ENCODE results near the gene CSAG1. TPM values are rescaled to one million over a fixed set of nuclear protein-coding genes. Genes with fewer than 3 reads are reported as not detected.
"Not testable (repeated sequence)": the region's sequence is repeated elsewhere in the genome, so short reads cannot be mapped to it uniquely, and the experiment has no call there.

The CSAG1 gene
- total RNA-seq (not detected in 2 replicates), polyA plus RNA-seq (not detected in 2 replicates), polyA minus RNA-seq (0.98 TPM in 1 of 2 replicates, not detected in the other), Bru-seq, nascent RNA (not detected), BruChase-seq, experiment 1, labeled RNA remaining after a 6-hour chase (not detected), BruChase-seq, experiment 2, labeled RNA remaining after a 2-hour chase (not detected)
- not detected in 2 replicates for polyA plus RNA-seq (2011; cell fraction: cytosol; rRNA removed)
- not detected in 2 replicates for polyA plus RNA-seq (2011; cell fraction: nucleus; rRNA removed)
- not detected in 2 replicates for polyA plus RNA-seq (2012)
- polyA minus RNA-seq (2011; cell fraction: cytosol; rRNA and poly(A)+ RNA removed), result not detected
- not detected in 2 replicates for polyA minus RNA-seq (2011; cell fraction: nucleus; rRNA and poly(A)+ RNA removed)
- long read RNA-seq, result 0 reads

DNA sequence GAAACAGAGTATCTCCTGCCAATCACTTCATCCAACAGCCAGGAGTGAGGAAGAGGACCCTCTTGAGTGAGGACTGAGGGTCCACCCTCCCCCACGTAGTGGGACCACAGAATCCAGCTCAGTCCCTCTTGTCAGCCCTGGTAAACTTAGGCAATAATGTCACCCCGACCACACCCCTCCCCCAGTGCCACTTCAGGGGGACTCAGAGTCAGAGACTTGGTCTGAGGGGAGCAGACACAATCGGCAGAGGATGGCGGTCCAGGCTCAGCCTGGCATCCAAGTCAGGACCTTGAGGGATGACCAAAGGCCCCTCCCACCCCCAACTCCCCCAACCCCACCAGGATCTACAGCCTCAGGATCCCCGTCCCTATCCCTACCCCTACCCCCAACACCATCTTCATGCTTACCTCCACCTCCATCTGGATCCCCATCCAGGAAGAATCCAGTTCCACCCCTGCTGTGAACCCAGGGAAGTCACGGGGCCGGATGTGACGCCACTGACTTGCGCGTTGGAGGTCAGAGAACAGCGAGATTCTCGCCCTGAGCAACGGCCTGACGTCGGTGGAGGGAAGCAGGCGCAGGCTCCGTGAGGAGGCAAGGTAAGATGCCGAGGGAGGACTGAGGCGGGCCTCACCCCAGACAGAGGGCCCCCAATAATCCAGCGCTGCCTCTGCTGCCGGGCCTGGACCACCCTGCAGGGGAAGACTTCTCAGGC lies at the start of gene CSAG1, which contains the start of gene MAGEA12:
CSAG1 (minus strand) TSS at position 461 of the 715 bp plus-strand sequence. CDS start 1,261 bp downstream, outside the sequence.
MAGEA12 (plus strand) TSS at position 497 of the 715 bp plus-strand sequence. CDS start 2,405 bp downstream, outside the sequence.
- Histone ChIP-seq H3K27ac (ENCODE audit: insufficient read depth, low read depth, low read length) (no peak within 1 kb of the TSS), H3K4me2 (ENCODE audit: insufficient read depth, low read length) (no peak within 1 kb of the TSS), H3K9me3 (replicated peaks; ENCODE audit: control insufficient read depth, insufficient read depth, low read length) (no peaks in the 10 kb centered on the region), H3K4me3 (replicated peaks in 1 of 3; ENCODE audit: insufficient read depth in 1 of 3, low read depth in 1 of 3, low read length in 3 of 3) (no peak within 1 kb of the TSS), H3K79me2 (ENCODE audit: control insufficient read depth, insufficient read depth, low read length) (no peaks in the 10 kb centered on the region), H3K36me3 (ENCODE audit: control insufficient read depth in 2 of 2, extremely low read depth in 1 of 2, insufficient read depth in 2 of 2, low read length in 2 of 2) (no peaks in the 10 kb centered on the region), H2AFZ (ENCODE audit: low read depth, low read length) (no peak within 1 kb of the TSS), H3K9ac (replicated peaks; ENCODE audit: extremely low read depth, insufficient read depth, low read length) (no peak within 1 kb of the TSS), H3K9me1 (replicated peaks; ENCODE audit: control insufficient read depth, extremely low read depth, insufficient read depth, low read length) (no peaks in the 10 kb centered on the region), H4K20me1 (replicated peaks; ENCODE audit: control insufficient read depth, extremely low read depth, insufficient read depth, low read length) (no peaks in the 10 kb centered on the region), H3K4me1 (ENCODE audit: control insufficient read depth, extremely low read depth, insufficient read depth, low read length) (no peaks in the 10 kb centered on the region), H3K27me3 (ENCODE audit: control insufficient read depth in 2 of 2, insufficient read depth in 2 of 2, low read length in 2 of 2) (no peaks in the 10 kb centered on the region)
- POLR2A ChIA-PET, result no interaction called here
- intact Hi-C loops (cut with micrococcal nuclease) (no loop called here), dilution Hi-C loops (cut with MboI; ENCODE audit: extremely low pct_ligation_motif_present, low sequenced_read_pairs) (no loop called here)
- no peak for FAIRE-seq
- CTCF ChIA-PET, result no interaction called here
- no peak for DNase-seq (ENCODE audit: low read depth, low spot score)
- TF ChIP-seq GATA2 (IDR thresholded peaks at IDR 0.05; ENCODE audit: insufficient read depth, insufficient read length, low read depth, low read length) (no peak), POLR2A (IDR thresholded peaks at IDR 0.05; ENCODE audit: low read depth, low read length) (no peak), MYC (IDR thresholded peaks at IDR 0.05; ENCODE audit: low read depth, low read length) (no peak), JUN (IDR thresholded peaks at IDR 0.05; ENCODE audit: borderline replicate concordance, insufficient read depth, insufficient read length, low read depth) (no peak), FOS (IDR thresholded peaks at IDR 0.05; ENCODE audit: borderline replicate concordance, insufficient read depth, low read length) (no peak), POLR2AphosphoS5 (IDR thresholded peaks at IDR 0.05; ENCODE audit: insufficient read depth, low read depth, low read length) (no peak), EZH2 (IDR thresholded peaks at IDR 0.05; ENCODE audit: borderline replicate concordance, low read depth, low read length, severe bottlenecking) (no peak), CTCF (IDR thresholded peaks at IDR 0.05; ENCODE audit: extremely low read depth in 1 of 2, insufficient read depth in 1 of 2, low read depth in 1 of 2, low read length in 2 of 2) (no peak)
- TF ChIP-seq, protein P1, sequence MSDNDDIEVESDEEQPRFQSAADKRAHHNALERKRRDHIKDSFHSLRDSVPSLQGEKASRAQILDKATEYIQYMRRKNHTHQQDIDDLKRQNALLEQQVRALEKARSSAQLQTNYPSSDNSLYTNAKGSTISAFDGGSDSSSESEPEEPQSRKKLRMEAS (IDR thresholded peaks at IDR 0.05; ENCODE audit: insufficient read depth, insufficient read length), result no peak
- no TSS peak for BruUV-seq (replicated peaks)

- DNase-seq (ENCODE audit: low read depth, low spot score); H3K27ac ChIP-seq (ENCODE audit: insufficient read depth, low read depth, low read length); POLR2A ChIA-PET; H3K9me3 ChIP-seq (replicated peaks; ENCODE audit: control insufficient read depth, insufficient read depth, low read length); CTCF ChIA-PET; BruUV-seq (replicated peaks); intact Hi-C loops (cut with micrococcal nuclease); FAIRE-seq; H3K79me2 ChIP-seq (ENCODE audit: control insufficient read depth, insufficient read depth, low read length); H3K36me3 ChIP-seq (ENCODE audit: control insufficient read depth in 2 of 2, extremely low read depth in 1 of 2, insufficient read depth in 2 of 2, low read length in 2 of 2); H2AFZ ChIP-seq (ENCODE audit: low read depth, low read length); dilution Hi-C loops (cut with MboI; ENCODE audit: extremely low pct_ligation_motif_present, low sequenced_read_pairs); H3K9me1 ChIP-seq (replicated peaks; ENCODE audit: control insufficient read depth, extremely low read depth, insufficient read depth, low read length); H3K4me2 ChIP-seq (ENCODE audit: insufficient read depth, low read length); H4K20me1 ChIP-seq (replicated peaks; ENCODE audit: control insufficient read depth, extremely low read depth, insufficient read depth, low read length); H3K4me1 ChIP-seq (ENCODE audit: control insufficient read depth, extremely low read depth, insufficient read depth, low read length); H3K27me3 ChIP-seq (ENCODE audit: control insufficient read depth in 2 of 2, insufficient read depth in 2 of 2, low read length in 2 of 2); H3K4me3 ChIP-seq (replicated peaks in 1 of 3; ENCODE audit: insufficient read depth in 1 of 3, low read depth in 1 of 3, low read length in 3 of 3); H3K9ac ChIP-seq (replicated peaks; ENCODE audit: extremely low read depth, insufficient read depth, low read length): not testable (repeated sequence)
These were observed 36.2 kb upstream of the CSAG1 start, which contains the start of gene MAGEA6 for GRCh38 chrX:152769549-152770289. MAGEA6 (minus strand) TSS chrX:152769689; CDS start chrX:152767650, 2,039 bp downstream.
